Fibroblast of pulmonary artery (primary cell): ENCODE measurements around the gene MARCHF2.

ENCODE experiments used
- DNase-seq: peaks from one replicate; pipeline ENCODE4 v3.0.0-alpha.2; 2010; ENCODE audit warnings: low read depth
- H3K4me3 ChIP-seq: replicated peaks from 2 replicates; pipeline ENCODE4 v1.5.1; 2011; ENCODE audit warnings: low read depth, mild to moderate bottlenecking, control low read depth, low read length, moderate library complexity
- TF ChIP-seq, protein P1 (sequence below): IDR thresholded peaks from 2 replicates; pipeline ENCODE4 v1.5.1; 2011; ENCODE audit warnings: mild to moderate bottlenecking, control low read depth, low read length, inconsistent platforms; ENCODE audit errors: missing control alignments

Gene MARCHF2

DNA sequence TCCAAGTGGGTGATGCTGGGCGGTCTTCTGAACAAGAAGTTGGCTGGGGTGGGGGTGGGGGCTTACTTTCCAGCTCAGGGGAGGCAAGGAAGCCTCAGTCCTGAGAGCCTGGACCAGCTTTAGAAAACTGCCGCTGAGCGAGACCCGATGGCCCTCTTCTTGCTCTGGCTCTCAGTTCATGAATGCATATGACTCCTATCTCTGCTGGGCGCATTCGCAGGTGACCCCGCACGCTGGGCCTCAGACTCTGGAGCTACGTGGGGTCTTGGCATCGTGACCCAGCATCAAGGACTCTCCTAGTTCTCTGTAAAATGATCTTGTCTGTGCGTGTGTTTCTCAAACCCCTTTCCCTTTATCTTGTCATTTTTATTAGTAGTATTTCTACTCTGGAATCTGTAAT is 69.6 kb downstream of the MARCHF2 start:
- TF ChIP-seq, protein P1, sequence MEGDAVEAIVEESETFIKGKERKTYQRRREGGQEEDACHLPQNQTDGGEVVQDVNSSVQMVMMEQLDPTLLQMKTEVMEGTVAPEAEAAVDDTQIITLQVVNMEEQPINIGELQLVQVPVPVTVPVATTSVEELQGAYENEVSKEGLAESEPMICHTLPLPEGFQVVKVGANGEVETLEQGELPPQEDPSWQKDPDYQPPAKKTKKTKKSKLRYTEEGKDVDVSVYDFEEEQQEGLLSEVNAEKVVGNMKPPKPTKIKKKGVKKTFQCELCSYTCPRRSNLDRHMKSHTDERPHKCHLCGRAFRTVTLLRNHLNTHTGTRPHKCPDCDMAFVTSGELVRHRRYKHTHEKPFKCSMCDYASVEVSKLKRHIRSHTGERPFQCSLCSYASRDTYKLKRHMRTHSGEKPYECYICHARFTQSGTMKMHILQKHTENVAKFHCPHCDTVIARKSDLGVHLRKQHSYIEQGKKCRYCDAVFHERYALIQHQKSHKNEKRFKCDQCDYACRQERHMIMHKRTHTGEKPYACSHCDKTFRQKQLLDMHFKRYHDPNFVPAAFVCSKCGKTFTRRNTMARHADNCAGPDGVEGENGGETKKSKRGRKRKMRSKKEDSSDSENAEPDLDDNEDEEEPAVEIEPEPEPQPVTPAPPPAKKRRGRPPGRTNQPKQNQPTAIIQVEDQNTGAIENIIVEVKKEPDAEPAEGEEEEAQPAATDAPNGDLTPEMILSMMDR, result no peak
- no peak overlapping the region for H3K4me3 ChIP-seq
- no peak for DNase-seq

DNA sequence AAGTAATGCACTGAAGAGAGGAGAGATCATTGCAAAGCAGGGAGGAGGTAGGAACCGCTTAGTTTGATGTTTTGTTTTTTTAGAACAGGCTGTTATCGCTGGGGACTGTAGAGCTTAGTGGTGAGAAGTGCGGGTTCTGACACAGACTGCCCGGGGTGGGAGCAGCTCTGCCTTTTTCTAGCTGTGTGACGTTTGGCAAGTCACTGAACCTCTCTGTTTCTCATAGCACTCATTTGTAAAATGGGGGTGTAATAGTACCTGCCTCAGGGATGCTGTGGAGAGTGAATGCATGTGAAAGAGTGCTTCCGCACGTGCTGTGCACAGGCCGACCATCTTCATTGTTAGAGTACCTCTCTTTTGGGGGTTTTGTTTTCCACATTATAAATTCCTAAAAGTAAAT is 70.1 kb downstream of the MARCHF2 start:
- no peak for DNase-seq
- H3K4me3 ChIP-seq, result no peak overlapping the region
- TF ChIP-seq, protein P1, result no peak

DNA sequence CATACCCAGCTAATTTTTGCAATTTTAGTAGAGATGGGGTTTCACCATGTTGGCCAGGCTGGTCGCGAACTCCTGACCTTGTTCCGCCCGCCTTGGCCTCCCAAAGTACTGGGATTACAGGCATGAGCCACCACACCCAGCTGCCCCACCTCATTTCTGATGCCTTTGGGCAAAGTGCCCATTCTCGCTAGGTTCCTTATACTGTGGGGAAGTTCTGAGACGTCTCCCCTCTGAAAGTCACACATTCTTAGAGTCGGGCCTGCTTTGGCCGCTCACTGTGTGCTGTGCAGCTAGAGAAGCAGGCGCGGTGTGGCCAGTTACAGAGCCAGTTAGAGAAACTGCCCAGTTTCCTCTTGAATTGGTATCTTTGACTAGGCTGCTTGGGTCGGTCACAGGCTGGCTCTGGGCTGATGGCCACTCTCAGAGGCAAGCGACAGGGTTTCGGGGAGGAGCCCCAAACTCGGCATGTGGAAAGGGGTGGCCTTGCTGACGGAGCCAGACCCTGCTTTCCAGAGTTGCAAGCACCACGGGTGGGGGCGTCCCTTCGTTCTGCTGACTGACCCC is 71.3 kb downstream of the MARCHF2 start:
- DNase-seq, result no peak
- no peak overlapping the region for H3K4me3 ChIP-seq
- TF ChIP-seq, protein P1, result no peak

DNA sequence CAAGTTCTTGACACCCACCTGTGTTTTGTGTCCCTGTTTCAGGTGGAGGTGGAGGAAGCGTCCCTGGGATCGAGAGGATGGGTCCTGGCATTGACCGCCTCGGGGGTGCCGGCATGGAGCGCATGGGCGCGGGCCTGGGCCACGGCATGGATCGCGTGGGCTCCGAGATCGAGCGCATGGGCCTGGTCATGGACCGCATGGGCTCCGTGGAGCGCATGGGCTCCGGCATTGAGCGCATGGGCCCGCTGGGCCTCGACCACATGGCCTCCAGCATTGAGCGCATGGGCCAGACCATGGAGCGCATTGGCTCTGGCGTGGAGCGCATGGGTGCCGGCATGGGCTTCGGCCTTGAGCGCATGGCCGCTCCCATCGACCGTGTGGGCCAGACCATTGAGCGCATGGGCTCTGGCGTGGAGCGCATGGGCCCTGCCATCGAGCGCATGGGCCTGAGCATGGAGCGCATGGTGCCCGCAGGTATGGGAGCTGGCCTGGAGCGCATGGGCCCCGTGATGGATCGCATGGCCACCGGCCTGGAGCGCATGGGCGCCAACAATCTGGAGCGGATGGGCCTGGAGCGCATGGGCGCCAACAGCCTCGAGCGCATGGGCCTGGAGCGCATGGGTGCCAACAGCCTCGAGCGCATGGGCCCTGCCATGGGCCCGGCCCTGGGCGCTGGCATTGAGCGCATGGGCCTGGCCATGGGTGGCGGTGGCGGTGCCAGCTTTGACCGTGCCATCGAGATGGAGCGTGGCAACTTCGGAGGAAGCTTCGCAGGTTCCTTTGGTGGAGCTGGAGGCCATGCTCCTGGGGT is 72.7 kb downstream of the MARCHF2 start:
- H3K4me3 ChIP-seq, result no peak overlapping the region
- TF ChIP-seq, protein P1, result no peak
- DNase-seq, result no peak

DNA sequence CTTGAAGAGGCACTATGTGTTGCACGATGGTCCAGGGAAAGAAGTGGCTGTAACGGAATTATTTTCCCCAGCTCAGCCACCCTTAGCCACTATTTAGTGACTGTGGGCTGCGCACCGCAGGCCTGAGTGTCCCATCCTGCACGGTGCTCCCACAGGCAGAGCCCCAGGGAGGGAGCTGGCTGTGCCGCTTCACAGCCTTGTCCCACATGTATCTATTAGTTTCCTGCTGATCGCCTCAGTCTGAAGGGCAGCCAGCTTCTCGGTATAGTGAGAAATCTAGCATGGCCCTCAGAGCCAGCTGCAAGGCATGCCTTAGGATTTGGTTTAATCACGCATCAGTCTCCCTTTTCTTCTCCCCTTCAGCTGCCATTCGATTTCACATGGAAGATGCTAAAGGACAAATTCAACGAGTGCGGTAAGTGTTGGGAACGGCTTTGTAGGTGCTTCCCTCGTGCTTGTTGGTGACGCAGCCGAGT is 73.6 kb downstream of the MARCHF2 start:
- TF ChIP-seq, protein P1, result no peak
- no peak overlapping the region for H3K4me3 ChIP-seq
- DNase-seq, result no peak

DNA sequence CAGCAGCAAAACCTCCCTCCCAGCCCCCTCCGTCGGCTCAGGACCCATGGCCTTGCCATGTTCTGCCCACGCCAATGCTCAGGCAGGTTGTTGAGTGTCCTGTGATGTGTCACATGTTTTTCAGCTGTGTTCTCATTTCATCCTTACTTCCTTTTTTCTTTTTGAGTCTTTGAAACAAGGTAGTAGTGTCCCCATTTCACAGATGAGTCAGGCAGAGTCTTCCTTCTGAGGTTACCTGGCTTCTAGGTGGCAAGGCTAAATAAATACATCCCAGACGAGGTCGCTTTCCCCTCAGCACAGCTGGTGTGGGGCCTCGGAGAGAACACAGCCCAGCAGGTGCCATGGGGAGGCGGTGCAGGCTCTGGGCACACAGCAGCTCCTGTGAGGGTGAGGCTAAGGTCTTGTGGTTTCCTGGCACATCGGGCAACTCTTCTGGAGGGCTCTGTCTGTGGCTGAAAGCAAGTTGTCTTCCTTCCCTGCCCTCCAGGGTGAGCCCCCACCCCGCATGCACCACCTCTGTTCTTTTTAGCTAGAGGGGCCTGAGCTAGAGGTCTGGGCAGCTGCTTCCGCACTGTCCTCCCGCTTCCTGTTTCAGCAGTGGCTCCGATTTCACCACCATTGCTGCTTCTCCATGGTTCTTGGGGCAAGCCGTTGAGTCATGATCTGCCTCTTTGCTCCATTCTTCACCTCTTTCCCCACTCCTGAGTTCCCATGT is 74.2 kb downstream of the MARCHF2 start:
- TF ChIP-seq, protein P1, result no peak
- no peak overlapping the region for H3K4me3 ChIP-seq
- no peak for DNase-seq
